OCI-LY7 (cell line): ENCODE data around the gene HK3. TPM values are rescaled to one million over a fixed set of nuclear protein-coding genes. Genes with fewer than 3 reads are reported as not detected.

Source experiments
- BruUV-seq: library from RNA; stranded (reverse); fragments of 400-500 nt; replicated peaks from 2 replicates; lab custom pipeline; 2021; lab: Mats Ljungman, UMichigan
- CTCF ChIA-PET: fragments of 300-600 bp; sonication (Branson Sonifier 250); formaldehyde crosslinking; loops from one replicate; lab custom pipeline; 2022; ENCODE audit warnings: antibody characterized with exemption; ENCODE audit not compliant: unreplicated experiment; lab: Charles Lee
- POLR2A ChIA-PET: fragments of 300-600 bp; sonication (Branson Sonifier 250); formaldehyde crosslinking; loops from one replicate; lab custom pipeline; 2022; ENCODE audit warnings: antibody characterized with exemption; lab: Charles Lee
- DNase-seq: peaks from one replicate; pipeline ENCODE4 v3.0.0-alpha.2; 2015; ENCODE audit warnings: low spot score
- H2AFZ ChIP-seq: fragments of 200-600 bp; sonication (generic), shearing (Covaris generic); 2 replicates; pipeline ENCODE4 v1.6.1; 2014; ENCODE audit warnings: mild to moderate bottlenecking, antibody characterized with exemption, low read length, moderate library complexity
- H3K27ac ChIP-seq: fragments of 200-600 bp; sonication (generic); 2 replicates; pipeline ENCODE4 v1.5.1; 2014; ENCODE audit warnings: mixed run types, low read depth, mild to moderate bottlenecking, moderate library complexity, low read length, inconsistent platforms; ENCODE audit not compliant: poor library complexity, severe bottlenecking
- H3K36me3 ChIP-seq: fragments of 200-600 bp; sonication (generic); 2 replicates; pipeline ENCODE4 v1.6.1; 2014; ENCODE audit warnings: mild to moderate bottlenecking, antibody characterized with exemption, low read length, moderate library complexity, mixed read lengths; ENCODE audit not compliant: insufficient read depth
- H3K4me1 ChIP-seq: fragments of 200-600 bp; sonication (generic); 2 replicates; pipeline ENCODE4 v1.5.1; 2014; ENCODE audit warnings: mild to moderate bottlenecking, low read length; ENCODE audit not compliant: insufficient read depth, poor library complexity, severe bottlenecking
- H3K4me2 ChIP-seq: fragments of 200-600 bp; sonication (generic); 2 replicates; pipeline ENCODE4 v1.6.1; 2014; ENCODE audit warnings: mild to moderate bottlenecking, low read length
- H3K4me3 ChIP-seq: fragments of 200-600 bp; sonication (generic); 2 replicates; pipeline ENCODE4 v1.5.1; 2014; ENCODE audit warnings: mild to moderate bottlenecking, low read depth, low read length; ENCODE audit not compliant: poor library complexity, severe bottlenecking
- H3K79me2 ChIP-seq: fragments of 200-600 bp; sonication (generic); 2 replicates; pipeline ENCODE4 v1.6.1; 2016; ENCODE audit warnings: low read depth, mild to moderate bottlenecking, low read length, moderate library complexity, mixed read lengths; ENCODE audit not compliant: insufficient read depth
- H3K9me2 ChIP-seq: fragments of 200-600 bp; sonication (generic); 2 replicates; pipeline ENCODE4 v1.6.1; 2016; ENCODE audit warnings: mild to moderate bottlenecking, low read length, mixed read lengths; ENCODE audit not compliant: insufficient read depth
- H3K9me3 ChIP-seq: fragments of 200-600 bp; sonication (generic); 2 replicates; pipeline ENCODE4 v1.6.1; 2014; ENCODE audit warnings: mild to moderate bottlenecking, mixed run types, low read length, mixed read lengths
- H4K20me1 ChIP-seq: fragments of 200-600 bp; sonication (generic); 2 replicates; pipeline ENCODE4 v1.6.1; 2014; ENCODE audit warnings: mild to moderate bottlenecking, antibody characterized with exemption, low read length, moderate library complexity, mixed read lengths; ENCODE audit not compliant: insufficient read depth
- CTCF ChIP-seq: fragments of 200-600 bp; sonication (generic); conservative IDR thresholded peaks from 2 replicates; pipeline ENCODE4 v1.5.1; 2014; ENCODE audit warnings: mild to moderate bottlenecking, antibody characterized with exemption, low read length, moderate library complexity, mixed read lengths
- EZH2phosphoT487 ChIP-seq: fragments of 200-600 bp; sonication (generic); IDR thresholded peaks from 2 replicates; pipeline ENCODE4 v1.6.1; 2018; ENCODE audit warnings: low read depth, borderline replicate concordance, mild to moderate bottlenecking, mixed run types, antibody characterized with exemption, low read length, moderate library complexity, mixed read lengths
- intact Hi-C: fragments of 100-400 bp; cut with micrococcal nuclease; formaldehyde crosslinking; loops from one replicate; pipeline ENCODE4 v1.10.0; 2022; ENCODE audit not compliant: unreplicated experiment
- total RNA-seq, 2 experiments: library from RNA; depleted of rRNA in 1 of 2; stranded (reverse); fragments of >200 nt in 1 of 2; shearing (Covaris generic) in 1 of 2; gene quantifications; 2 replicates each; pipeline ENCODE4 v1.2.3, GENCODE V29; 2014 to 2022

HK3 gene
- total RNA-seq, 2 experiments from 2014 or later = 0.38 TPM; not detected in 1

- ChIA-PET POLR2A (no interaction called here), CTCF (no interaction called here)
- Histone ChIP-seq H3K79me2 (no peaks in the 10 kb centered on the region), H3K27ac (no peak overlapping the region), H3K4me1 (no peaks in the 10 kb centered on the region), H4K20me1 (no peaks in the 10 kb centered on the region), H3K4me2 (no peak overlapping the region), H2AFZ (no peak overlapping the region), H3K36me3 (no peaks in the 10 kb centered on the region), H3K9me3 (no peaks in the 10 kb centered on the region), H3K9me2 (no peaks in the 10 kb centered on the region), H3K4me3 (no peak overlapping the region)
- no TSS peak for BruUV-seq
- no peak for TF ChIP-seq CTCF
- TF ChIP-seq EZH2phosphoT487 = no peak
- intact Hi-C loops = no loop called here
- no peak for DNase-seq
Measured at GRCh38 chr5:176856746-176857145, 42.4 kb downstream of the HK3 start.

- POLR2A ChIA-PET = interaction anchor here (0.6 kb wide), 1 partner anchor 105 kb away, joined by 3 read pairs; no protein-coding TSS in a partner anchor
- CTCF ChIA-PET = no interaction called here
- TF ChIP-seq CTCF (no peak), EZH2phosphoT487 (no peak)
- Histone ChIP-seq H3K4me3 (no peak overlapping the region), H4K20me1 (no peaks in the 10 kb centered on the region), H2AFZ (no peak overlapping the region), H3K4me1 (no peaks in the 10 kb centered on the region), H3K9me3 (no peaks in the 10 kb centered on the region), H3K4me2 (no peak overlapping the region), H3K27ac (no peak overlapping the region), H3K79me2 (no peaks in the 10 kb centered on the region), H3K36me3 (no peaks in the 10 kb centered on the region), H3K9me2 (no peaks in the 10 kb centered on the region)
- BruUV-seq = no TSS peak
- DNase-seq = no peak
- intact Hi-C loops = no loop called here
Measured at GRCh38 chr5:176855598-176855997, 43.5 kb downstream of the HK3 start.

- Histone ChIP-seq H4K20me1 (no peaks in the 10 kb centered on the region), H3K4me3 (no peak overlapping the region), H3K79me2 (no peaks in the 10 kb centered on the region), H3K36me3 (no peaks in the 10 kb centered on the region), H3K4me2 (no peak overlapping the region), H3K4me1 (no peaks in the 10 kb centered on the region), H2AFZ (no peak overlapping the region), H3K27ac (no peak overlapping the region), H3K9me2 (no peaks in the 10 kb centered on the region), H3K9me3 (no peaks in the 10 kb centered on the region)
- TF ChIP-seq EZH2phosphoT487 (no peak), CTCF (no peak)
- ChIA-PET CTCF (no interaction called here), POLR2A (no interaction called here)
- intact Hi-C loops = no loop called here
- no TSS peak for BruUV-seq
- no peak for DNase-seq
Measured at GRCh38 chr5:176854164-176854563, 45.0 kb downstream of the HK3 start.
